Neural progenitor cell (in vitro differentiated cells): ENCODE measurements around the gene PACS1. TPM values are rescaled to one million over a fixed set of nuclear protein-coding genes. Genes with fewer than 3 reads are reported as not detected.

Experiments used
- DNase-seq: peaks from one replicate; pipeline ENCODE4 v3.0.0-alpha.2; 2016; ENCODE audit warnings: low spot score
- H2AFZ ChIP-seq: fragments of 200-600 bp; sonication (generic); replicated peaks from 2 replicates; pipeline ENCODE4 v1.6.1; 2016; ENCODE audit warnings: antibody characterized with exemption
- H3F3A ChIP-seq: fragments of 200-600 bp; sonication (generic); 2 replicates; pipeline ENCODE4 v1.6.1; 2016; ENCODE audit warnings: antibody characterized with exemption, low read depth
- H3K27ac ChIP-seq: fragments of 200-600 bp; sonication (generic); 2 replicates; pipeline ENCODE4 v1.5.1; 2016; ENCODE audit warnings: mild to moderate bottlenecking
- H3K27me3 ChIP-seq: fragments of 200-600 bp; sonication (generic); 2 replicates; pipeline ENCODE4 v1.6.1; 2016; ENCODE audit warnings: mild to moderate bottlenecking, moderate library complexity
- H3K36me3 ChIP-seq: fragments of 200-600 bp; sonication (generic); 2 replicates; pipeline ENCODE4 v1.5.1; 2016
- H3K4me1 ChIP-seq: fragments of 200-600 bp; sonication (generic); 2 replicates; pipeline ENCODE4 v1.6.1; 2016; ENCODE audit warnings: mixed run types
- H3K4me2 ChIP-seq: fragments of 200-600 bp; sonication (generic); 2 replicates; pipeline ENCODE4 v1.6.1; 2016
- H3K4me3 ChIP-seq: fragments of 200-600 bp; sonication (generic); 2 replicates; pipeline ENCODE4 v1.5.1; 2016
- H3K79me2 ChIP-seq: fragments of 200-600 bp; sonication (generic); 2 replicates; pipeline ENCODE4 v1.6.1; 2016; ENCODE audit warnings: low read depth
- H3K9ac ChIP-seq: fragments of 200-600 bp; sonication (generic); 2 replicates; pipeline ENCODE4 v1.6.1; 2016
- H3K9me3 ChIP-seq: fragments of 200-600 bp; sonication (generic); 2 replicates; pipeline ENCODE4 v1.5.1; 2016; ENCODE audit warnings: low read depth
- H4K20me1 ChIP-seq: fragments of 200-600 bp; sonication (generic); 2 replicates; pipeline ENCODE4 v1.6.1; 2016; ENCODE audit warnings: low read depth
- H3K27ac Mint-ChIP-seq: 3 replicates; pipeline ENCODE4 v1.8.0; 2021; ENCODE audit warnings: mixed read lengths
- H3K27me3 Mint-ChIP-seq: 2 replicates; pipeline ENCODE4 v1.8.0; 2022; ENCODE audit warnings: low read depth, mild to moderate bottlenecking, inconsistent platforms, moderate library complexity, mixed read lengths; ENCODE audit not compliant: insufficient read depth
- H3K36me3 Mint-ChIP-seq: 3 replicates; pipeline ENCODE4 v1.8.0; 2021; ENCODE audit warnings: mixed read lengths
- H3K4me1 Mint-ChIP-seq: 3 replicates; pipeline ENCODE4 v1.8.0; 2021; ENCODE audit warnings: mixed read lengths
- H3K4me3 Mint-ChIP-seq: 3 replicates; pipeline ENCODE4 v1.8.0; 2021; ENCODE audit warnings: mild to moderate bottlenecking, moderate library complexity, mixed read lengths
- H3K9me3 Mint-ChIP-seq: 3 replicates; pipeline ENCODE4 v1.8.0; 2020; ENCODE audit warnings: mixed read lengths
- CTCF ChIP-seq: fragments of 200-600 bp; sonication (generic); IDR thresholded peaks from 2 replicates; pipeline ENCODE4 v1.5.1; 2017; ENCODE audit warnings: antibody characterized with exemption, mild to moderate bottlenecking
- EZH2 ChIP-seq: fragments of 200-600 bp; sonication (generic); IDR thresholded peaks from 2 replicates; pipeline ENCODE4 v1.6.1; 2017; ENCODE audit warnings: antibody characterized with exemption, mild to moderate bottlenecking, moderate library complexity
- EZH2phosphoT487 ChIP-seq: fragments of 200-600 bp; sonication (generic); IDR thresholded peaks from 2 replicates; pipeline ENCODE4 v1.6.1; 2017; ENCODE audit warnings: antibody characterized with exemption
- total RNA-seq: library from RNA; depleted of rRNA; stranded (reverse); fragments of >200 nt; gene quantifications from 2 replicates; pipeline ENCODE4 v1.2.3, GENCODE V29; 2015; ENCODE audit warnings: low replicate concordance

The PACS1 gene
- total RNA-seq, 1 donor from 2014 or later, result 13.4 TPM

DNA sequence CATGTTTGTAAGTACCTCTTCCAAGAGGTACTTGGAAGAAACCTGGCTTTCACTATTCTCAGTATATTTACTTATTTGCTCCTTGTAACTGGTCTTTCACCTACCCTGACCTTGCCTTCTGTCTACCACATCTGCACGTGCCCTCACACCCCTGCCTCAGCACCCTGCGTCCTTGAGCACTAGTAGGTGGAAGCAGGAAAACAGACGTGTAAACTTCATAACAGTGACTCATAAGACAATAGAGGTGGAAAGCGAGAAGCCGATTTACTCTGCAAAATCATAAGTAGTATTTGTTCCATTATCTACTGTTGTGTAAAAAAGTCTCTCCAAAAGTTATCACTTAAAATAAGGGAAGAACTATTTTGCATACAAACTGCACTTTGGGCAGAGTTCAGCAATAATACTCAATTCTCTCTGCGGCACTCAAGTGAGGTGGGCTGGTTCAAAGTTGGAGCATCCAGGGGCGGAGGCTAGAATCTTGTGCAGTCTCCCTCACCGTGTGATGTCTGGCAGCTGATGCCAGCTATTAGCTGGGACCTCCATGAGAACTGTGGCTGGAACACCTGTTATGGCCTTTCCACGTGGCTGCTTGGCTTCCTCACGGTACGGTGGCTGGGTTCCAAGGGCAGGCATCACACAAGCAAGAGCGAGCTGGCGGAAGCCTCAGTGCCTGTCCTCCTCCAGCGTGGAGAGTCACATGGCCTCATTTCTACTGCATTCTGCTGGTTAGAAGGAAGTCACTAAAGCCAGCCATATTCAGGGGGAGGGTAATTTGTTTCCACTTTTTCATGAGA, 30.4 kb downstream of the PACS1 start:
- H3K4me3 ChIP-seq, result no peak overlapping the region
- no peak for DNase-seq
- no peak overlapping the region for H3K9ac ChIP-seq
- Mint-ChIP-seq H3K27ac (no peak overlapping the region), H3K27me3 (peaks cover 2% of the 10 kb centered on the region), H3K36me3 (peaks cover 2% of the 10 kb centered on the region), H3K4me1 (peaks cover 7% of the 10 kb centered on the region), H3K9me3 (no peaks in the 10 kb centered on the region), H3K4me3 (no peak overlapping the region)
- no peak for TF ChIP-seq CTCF
- TF ChIP-seq EZH2, result no peak
- TF ChIP-seq EZH2phosphoT487, result no peak
- no peaks in the 10 kb centered on the region for H3K79me2 ChIP-seq
- H3F3A ChIP-seq, result no peaks in the 10 kb centered on the region
- no peak overlapping the region for H2AFZ ChIP-seq
- H4K20me1 ChIP-seq, result no peaks in the 10 kb centered on the region
- no peaks in the 10 kb centered on the region for H3K36me3 ChIP-seq
- no peaks in the 10 kb centered on the region for H3K9me3 ChIP-seq
- H3K27ac ChIP-seq, result no peak overlapping the region
- H3K4me1 ChIP-seq, result no peaks in the 10 kb centered on the region
- no peaks in the 10 kb centered on the region for H3K27me3 ChIP-seq
- no peak overlapping the region for H3K4me2 ChIP-seq

- no peak for TF ChIP-seq EZH2
- TF ChIP-seq EZH2phosphoT487, result no peak
- TF ChIP-seq CTCF, result no peak
- Mint-ChIP-seq H3K4me1 (peaks cover 7% of the 10 kb centered on the region), H3K27ac (no peak overlapping the region), H3K4me3 (no peak overlapping the region), H3K36me3 (peaks cover 3% of the 10 kb centered on the region), H3K9me3 (no peaks in the 10 kb centered on the region), H3K27me3 (peaks cover 2% of the 10 kb centered on the region)
- no peaks in the 10 kb centered on the region for H3K27me3 ChIP-seq
- H3K9ac ChIP-seq, result no peak overlapping the region
- no peak for DNase-seq
- H3F3A ChIP-seq, result no peaks in the 10 kb centered on the region
- no peak overlapping the region for H3K4me3 ChIP-seq
- H3K4me2 ChIP-seq, result no peak overlapping the region
- H2AFZ ChIP-seq, result no peak overlapping the region
- H3K36me3 ChIP-seq, result no peaks in the 10 kb centered on the region
- no peaks in the 10 kb centered on the region for H4K20me1 ChIP-seq
- H3K27ac ChIP-seq, result no peak overlapping the region
- no peaks in the 10 kb centered on the region for H3K9me3 ChIP-seq
- H3K4me1 ChIP-seq, result no peaks in the 10 kb centered on the region
- no peaks in the 10 kb centered on the region for H3K79me2 ChIP-seq
These were observed 31.0 kb downstream of the PACS1 start for GRCh38 chr11:66101066-66101464.

- Mint-ChIP-seq H3K4me1 (peaks cover 9% of the 10 kb centered on the region), H3K9me3 (no peaks in the 10 kb centered on the region), H3K36me3 (peaks cover 5% of the 10 kb centered on the region), H3K27me3 (no peaks in the 10 kb centered on the region), H3K4me3 (no peak overlapping the region), H3K27ac (no peak overlapping the region)
- Histone ChIP-seq H3F3A (no peaks in the 10 kb centered on the region), H3K9ac (no peak overlapping the region), H4K20me1 (no peaks in the 10 kb centered on the region), H3K27ac (no peak overlapping the region), H3K4me3 (no peak overlapping the region), H3K79me2 (no peaks in the 10 kb centered on the region), H3K36me3 (no peaks in the 10 kb centered on the region), H3K27me3 (no peaks in the 10 kb centered on the region), H3K4me2 (no peak overlapping the region), H2AFZ (no peak overlapping the region), H3K4me1 (no peaks in the 10 kb centered on the region), H3K9me3 (no peaks in the 10 kb centered on the region)
- DNase-seq, result no peak
- TF ChIP-seq EZH2 (no peak), EZH2phosphoT487 (no peak), CTCF (no peak)
These were observed 34.1 kb downstream of the PACS1 start for GRCh38 chr11:66104057-66104638.
